Measurements from ENCODE around the gene DNAH2.

- TF ChIP-seq MAX (IDR thresholded peaks at IDR 0.05; ENCODE audit: low read depth): no peak
- no peak for TF ChIP-seq REST (IDR thresholded peaks at IDR 0.05; ENCODE audit: low read depth, low read length)
- TF ChIP-seq RAD21 (IDR thresholded peaks at IDR 0.05; ENCODE audit: low read length): no peak
- TF ChIP-seq CTCF (IDR thresholded peaks at IDR 0.05): peak; percentile 30; the same call in 1 of the 2 replicates
- no peak for TF ChIP-seq POLR2AphosphoS5 (IDR thresholded peaks at IDR 0.05; ENCODE audit: low read depth, low read length)
- no peak for TF ChIP-seq SMC3 (IDR thresholded peaks at IDR 0.05; ENCODE audit: low read depth, low read length)
- TF ChIP-seq TAF1 (IDR thresholded peaks at IDR 0.05; ENCODE audit: borderline replicate concordance, low read depth, low read length): no peak
- no peak for TF ChIP-seq RFX5 (IDR thresholded peaks at IDR 0.05; ENCODE audit: low read length)
- TF ChIP-seq EP300 (IDR thresholded peaks at IDR 0.05; ENCODE audit: borderline replicate concordance in 1 of 2, low read depth in 1 of 2, low read length in 1 of 2): no peak
- TF ChIP-seq RXRA (IDR thresholded peaks at IDR 0.05; ENCODE audit: borderline replicate concordance, low read depth): no peak
- TF ChIP-seq USF1 (IDR thresholded peaks at IDR 0.05; ENCODE audit: borderline replicate concordance, low read depth): no peak
- TF ChIP-seq SIN3A (IDR thresholded peaks at IDR 0.05; ENCODE audit: borderline replicate concordance, low read depth, low read length): no peak
- no peak for TF ChIP-seq YY1 (IDR thresholded peaks at IDR 0.05; ENCODE audit: low read depth)
- TF ChIP-seq MXI1 (IDR thresholded peaks at IDR 0.05; ENCODE audit: low read depth, low read length): no peak
Measured at GRCh38 chr17:7711051-7711755, 6.3 kb upstream of the DNAH2 start.

Measured in SK-N-SH (cell line).